Activated CD8-positive, alpha-beta memory T cell treated with anti-CD3 and anti-CD28 coated beads, Interleukin-2, amount 50 U/mL, for 1 hour (primary cell): ENCODE results near the gene ZNF611.
"Not testable (repeated sequence)": the region's sequence is repeated elsewhere in the genome, so short reads cannot be mapped to it uniquely, and the experiment has no call there.

ENCODE experiments used
- DNase-seq: peaks from one replicate; pipeline ENCODE4 v3.0.0-alpha.2; 2020; ENCODE audit errors: extremely low read depth

ZNF611 gene

DNA sequence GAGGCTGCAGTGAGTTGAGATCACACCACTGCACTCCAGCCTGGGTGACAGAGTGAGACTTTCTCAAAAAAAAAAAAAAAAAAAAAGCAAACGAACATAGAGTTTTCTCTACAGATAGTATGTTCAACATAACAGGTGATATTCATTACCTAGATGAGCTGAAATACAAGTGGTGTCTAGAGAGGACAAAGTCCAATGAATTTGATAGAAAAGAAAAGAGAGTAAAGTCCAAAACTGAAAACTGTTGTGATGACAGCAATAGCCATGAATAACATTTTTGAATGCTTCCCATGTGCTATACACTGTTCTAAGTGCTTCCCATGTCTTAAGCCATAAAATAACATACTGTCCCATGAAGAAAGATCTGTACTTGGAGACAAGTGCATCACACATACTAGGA is 53.6 kb downstream of the ZNF611 start:
- not testable (repeated sequence) for DNase-seq

DNA sequence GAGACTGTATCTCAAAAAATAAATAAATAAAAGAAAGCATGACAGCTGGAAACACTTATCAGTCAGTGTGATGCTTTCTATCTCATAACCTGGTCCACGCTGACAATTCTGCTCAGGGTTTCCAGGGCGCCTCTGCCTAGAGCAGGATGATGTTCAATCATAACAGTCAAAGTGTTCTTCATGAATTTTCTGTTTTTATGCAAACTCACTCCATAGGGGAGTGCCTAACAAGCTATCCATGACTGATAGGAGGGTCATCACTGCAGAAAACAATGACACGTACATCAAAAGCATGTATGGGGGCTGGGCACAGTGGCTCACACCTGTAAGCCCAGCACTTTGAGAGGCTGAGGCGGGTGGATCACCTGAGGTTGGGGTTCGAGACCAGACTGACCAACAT is 55.2 kb downstream of the ZNF611 start:
- no peak for DNase-seq

DNA sequence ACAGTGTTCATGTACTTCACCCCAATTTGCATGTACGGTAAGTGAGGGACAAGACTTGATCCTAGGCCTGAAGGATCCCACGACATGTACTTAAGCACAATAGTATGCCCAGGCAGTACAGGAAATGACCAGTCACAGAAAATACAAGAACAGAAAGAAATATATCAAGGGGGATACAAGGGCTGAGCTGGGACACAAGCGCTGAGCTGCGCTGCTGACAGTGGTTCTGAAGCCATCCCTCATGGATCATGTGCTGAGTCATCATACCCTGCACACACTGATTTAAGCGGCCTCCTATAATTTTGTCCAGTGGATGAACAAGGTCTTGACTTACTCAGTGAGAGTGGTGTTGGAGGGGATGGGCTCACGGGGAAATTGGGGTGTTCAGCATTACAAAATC is 59.6 kb downstream of the ZNF611 start:
- DNase-seq, result not testable (repeated sequence)

DNA sequence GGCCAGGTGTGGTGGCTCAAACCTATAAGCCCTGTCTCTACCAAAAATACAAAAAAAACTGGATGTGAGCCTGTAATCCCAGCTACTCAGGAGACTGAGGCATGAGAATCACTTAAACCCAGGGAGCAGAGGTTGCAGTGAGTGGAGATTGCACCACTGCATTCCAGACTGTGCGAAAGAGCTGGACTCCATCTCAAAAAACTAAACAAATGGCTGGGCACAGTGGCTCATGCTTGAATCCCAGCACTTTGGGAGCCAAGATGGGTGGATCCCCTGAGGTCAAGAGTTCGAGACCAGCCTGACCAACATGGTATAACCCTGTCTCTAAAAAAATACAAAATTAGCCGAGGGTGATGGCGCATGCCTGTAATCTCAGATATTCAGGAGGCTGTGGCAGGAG is 61.8 kb downstream of the ZNF611 start:
- no peak for DNase-seq

DNA sequence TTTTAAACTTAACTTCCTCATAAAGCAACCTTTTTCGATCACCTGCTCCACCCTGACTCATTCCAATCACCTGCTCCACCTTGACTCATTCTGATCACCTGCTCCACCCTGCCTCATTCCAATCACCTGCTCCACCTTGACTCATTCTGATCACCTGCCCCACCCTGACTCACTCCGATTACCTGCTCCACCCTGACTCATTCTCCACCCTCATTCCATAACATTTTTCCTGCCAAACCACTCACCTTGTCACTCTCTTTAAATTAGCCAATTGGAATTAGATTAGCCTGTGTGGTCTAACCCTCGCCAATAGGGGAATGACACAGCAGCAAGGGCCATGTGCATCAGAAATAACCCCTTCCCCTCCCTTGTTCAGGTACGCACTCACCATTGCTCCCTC is 64.8 kb downstream of the ZNF611 start:
- no peak for DNase-seq

DNA sequence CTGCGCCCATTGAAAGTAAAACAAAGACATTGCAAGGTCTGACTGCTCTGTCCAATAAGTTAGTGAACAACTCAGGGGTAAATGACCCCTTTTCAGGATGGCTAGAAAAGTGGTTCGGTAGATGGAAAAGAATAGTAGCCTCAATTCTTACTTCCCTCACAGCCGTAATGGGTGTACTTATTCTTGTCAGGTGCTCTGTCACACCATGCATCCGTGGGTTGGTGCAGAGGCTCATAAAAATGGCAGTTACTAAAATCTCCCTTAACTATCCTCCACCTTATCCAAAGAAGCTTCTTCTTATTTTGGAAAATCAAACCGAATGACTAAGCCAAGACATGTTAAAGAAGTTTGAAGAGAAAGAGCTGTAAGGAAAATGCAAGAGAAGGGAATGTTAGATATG is 65.3 kb downstream of the ZNF611 start:
- no peak for DNase-seq

DNA sequence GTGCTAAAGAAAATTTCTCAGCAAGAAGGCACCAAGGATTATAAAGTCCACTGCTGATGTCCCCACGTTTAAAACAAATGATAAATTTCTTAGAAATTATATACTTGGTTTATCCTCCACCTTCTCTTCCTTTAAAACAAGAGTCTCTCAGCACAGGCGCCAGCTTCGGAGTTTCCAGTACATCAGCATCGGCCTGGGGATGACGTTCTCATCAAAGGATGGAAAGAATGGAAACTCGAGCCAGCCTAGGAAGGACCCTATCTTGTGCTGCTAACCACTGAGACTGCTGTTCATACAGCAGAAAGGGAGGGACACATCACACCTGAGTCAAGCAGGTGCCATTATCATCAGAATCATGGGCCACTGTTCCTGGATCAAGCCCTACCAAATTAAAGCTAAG is 66.9 kb downstream of the ZNF611 start:
- DNase-seq, result no peak

DNA sequence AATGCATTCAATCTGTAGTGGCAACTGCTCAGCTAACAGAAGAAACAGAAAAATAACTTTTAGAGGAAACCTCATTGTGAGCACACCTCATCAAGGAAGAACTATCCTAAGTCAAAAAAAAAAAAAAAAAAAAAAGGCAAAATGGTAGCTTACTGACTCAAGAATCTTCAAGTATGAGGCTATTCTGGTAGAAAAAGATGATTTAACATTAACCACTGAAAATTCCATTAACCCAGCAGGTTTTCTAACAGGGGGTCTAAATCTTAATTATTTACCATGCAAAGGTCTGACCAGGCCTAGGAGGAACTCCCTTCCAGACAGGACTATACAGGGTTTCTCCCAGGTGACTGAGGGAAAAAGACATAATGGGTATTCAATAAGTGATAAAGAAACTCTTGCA is 68.3 kb downstream of the ZNF611 start:
- no peak for DNase-seq

DNA sequence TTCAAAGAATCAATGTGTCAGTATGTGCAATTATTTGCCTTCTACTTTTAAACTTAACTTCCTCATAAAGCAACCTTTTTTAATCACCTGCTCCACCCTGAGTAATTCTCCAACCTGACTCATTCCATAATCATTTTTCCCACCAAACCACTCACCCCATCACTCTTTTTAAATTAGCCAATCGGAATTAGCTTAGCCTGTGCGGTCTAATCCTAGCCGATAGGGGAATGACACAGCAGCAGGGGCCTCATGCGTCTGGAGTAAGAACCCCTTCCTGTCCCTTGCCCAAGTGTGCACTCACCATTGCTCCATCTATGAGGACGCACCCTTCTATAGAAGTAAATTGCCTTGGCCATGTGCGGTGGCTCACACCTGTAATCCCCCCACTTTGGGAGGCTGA is 69.3 kb downstream of the ZNF611 start:
- no peak for DNase-seq

DNA sequence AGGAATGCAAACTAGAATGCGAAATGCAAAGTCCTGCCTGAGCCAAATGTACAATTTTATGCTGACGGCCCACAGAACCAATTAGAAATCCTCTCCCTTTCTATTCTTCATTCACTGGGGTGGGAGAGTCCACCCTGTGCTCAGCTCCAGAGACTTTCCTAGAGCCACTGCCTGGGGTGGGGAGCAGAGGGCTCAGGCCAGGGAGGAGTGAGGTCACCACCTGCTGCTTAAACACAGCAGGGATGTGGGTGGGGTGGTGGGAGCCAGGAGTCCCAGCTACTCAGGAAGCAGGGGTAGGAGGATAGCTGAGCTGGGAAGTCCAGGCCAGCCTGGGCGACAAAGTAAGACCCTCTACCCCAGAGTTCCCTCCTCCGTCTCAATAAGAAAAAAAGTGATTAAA is 69.8 kb downstream of the ZNF611 start:
- no peak for DNase-seq

DNA sequence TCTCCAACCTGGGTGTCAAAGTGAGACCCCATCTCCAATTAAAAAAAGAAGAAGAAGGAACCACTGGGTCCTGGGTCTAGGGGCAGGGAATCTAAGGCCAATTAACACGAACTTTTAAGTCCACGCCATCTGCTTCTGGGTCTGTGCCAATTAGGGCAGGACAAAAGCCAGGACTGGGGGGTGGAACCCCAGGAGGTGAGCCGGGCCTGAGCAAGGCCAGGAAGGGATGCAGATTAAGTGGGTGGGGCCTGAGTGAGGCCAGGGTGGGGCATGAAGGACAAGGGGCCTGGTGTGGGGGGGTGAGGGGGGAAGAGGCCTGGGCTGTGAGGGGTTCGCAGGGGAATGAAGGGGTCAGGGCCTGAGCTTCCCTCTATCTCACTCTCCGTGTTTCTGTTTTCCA is 70.4 kb downstream of the ZNF611 start:
- no peak for DNase-seq

DNA sequence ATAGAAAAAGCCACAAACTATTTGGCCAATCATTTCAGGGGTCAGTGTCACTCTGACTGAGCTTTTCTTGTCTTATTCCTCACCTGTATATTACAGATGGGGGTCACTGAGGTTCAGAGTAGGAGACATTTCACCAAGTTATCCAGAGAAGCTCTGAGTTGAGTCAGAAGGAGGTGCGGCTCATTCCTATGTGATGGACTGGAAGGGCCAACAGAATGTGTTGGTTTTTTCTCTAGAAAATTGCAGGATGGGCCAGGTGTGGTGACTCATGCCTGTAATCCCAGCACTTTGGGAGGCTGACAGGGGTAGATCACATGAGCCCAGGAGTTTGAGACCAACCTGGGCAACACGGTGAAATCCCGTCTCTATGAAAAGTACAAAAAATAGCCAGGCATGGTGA is 72.2 kb downstream of the ZNF611 start:
- DNase-seq, result no peak

DNA sequence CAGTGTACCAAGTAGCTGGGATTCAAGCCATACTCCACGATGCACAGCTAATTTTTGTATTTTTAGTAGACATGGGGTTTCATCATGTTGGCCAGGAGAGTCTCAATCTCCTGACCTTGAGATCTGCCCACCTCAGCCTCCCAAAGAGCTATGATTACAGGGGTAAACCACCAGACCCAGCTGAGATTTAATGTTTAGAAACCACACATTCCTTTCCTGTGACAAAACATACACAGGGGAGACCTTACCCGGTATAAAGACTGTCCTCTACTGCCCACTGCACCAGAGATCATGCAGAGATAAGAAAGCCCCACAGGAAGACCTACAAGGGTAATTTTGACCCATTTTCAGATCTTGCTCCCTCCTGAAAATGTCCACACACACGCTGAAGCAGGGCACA is 73.9 kb downstream of the ZNF611 start:
- DNase-seq, result no peak

DNA sequence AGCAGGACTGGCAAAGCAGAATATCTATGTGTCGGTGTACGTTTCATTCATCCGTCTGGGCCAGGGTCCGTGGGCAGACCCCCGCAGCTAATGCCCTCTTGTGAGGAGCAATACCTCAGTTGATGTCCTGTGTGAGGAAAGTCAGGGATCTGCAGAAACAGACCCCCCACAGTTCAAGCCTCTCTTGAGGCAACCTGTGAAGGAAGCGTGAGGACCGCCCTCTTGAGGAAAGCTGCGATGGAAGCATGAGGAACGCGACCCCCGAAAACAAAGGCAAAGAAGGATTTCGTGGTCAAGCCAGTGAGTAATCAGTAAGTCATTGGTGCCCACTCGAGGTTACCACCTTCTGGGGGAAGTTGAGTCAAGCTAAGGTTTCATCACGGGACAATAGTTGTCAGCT is 75.8 kb downstream of the ZNF611 start:
- DNase-seq, result no peak

DNA sequence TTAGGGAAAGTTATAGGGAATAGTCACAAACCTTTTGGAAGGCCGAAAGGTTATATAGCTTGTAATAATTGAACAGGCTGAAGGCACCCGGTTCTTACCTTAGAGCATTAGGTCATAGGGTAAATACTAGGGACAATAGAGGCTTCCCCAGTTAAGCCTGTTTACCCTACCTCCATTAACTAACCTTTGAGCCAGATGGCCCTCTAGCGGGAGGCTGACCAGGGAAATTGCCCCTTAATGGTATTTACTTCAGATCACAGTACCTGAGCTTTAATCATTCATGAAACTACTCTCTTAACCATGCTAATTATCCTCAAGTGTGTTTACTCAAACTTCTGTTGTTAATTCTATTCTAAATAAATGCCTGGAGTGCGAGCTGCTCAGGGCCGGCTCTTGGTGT is 76.2 kb downstream of the ZNF611 start:
- DNase-seq, result no peak

DNA sequence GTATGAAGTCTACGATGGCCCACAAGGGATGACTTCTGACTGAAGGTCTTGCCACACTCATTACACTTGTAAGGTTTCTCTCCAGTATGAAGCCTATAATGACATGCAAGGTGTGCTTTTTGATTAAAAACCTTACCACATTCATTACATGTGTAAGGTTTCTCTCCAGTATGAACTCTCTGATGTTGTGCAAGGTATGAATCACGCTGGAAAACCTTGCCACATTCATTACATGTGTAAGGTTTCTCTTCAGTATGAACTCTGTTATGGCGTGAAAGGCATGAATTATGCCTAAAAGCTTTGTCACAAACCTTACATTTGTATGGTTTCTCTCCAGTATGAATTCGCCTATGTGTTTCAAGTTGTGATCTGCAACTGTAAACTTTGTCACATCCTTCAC is 81.7 kb downstream of the ZNF611 start:
- DNase-seq, result no peak
